Panc1 (cell line): ENCODE results near the gene PDE11A. TPM values are rescaled to one million over a fixed set of nuclear protein-coding genes. Genes with fewer than 3 reads are reported as not detected.

Experiments
- ATAC-seq: fragments of 200-7000 bp; cut with Tn5 transposase; 2 replicates; pipeline ENCODE4 v1.9.1; 2020; ENCODE audit warnings: mild to moderate bottlenecking, moderate library complexity
- BruUV-seq: library from RNA; stranded (reverse); fragments of 400-500 nt; replicated peaks from 2 replicates; lab custom pipeline; 2021; lab: Mats Ljungman, UMichigan
- CTCF ChIA-PET: fragments of 300-600 bp; sonication (Branson Sonifier 250); formaldehyde crosslinking; loops from one replicate; lab custom pipeline; 2022; ENCODE audit warnings: antibody characterized with exemption; lab: Charles Lee
- POLR2A ChIA-PET: fragments of 300-600 bp; sonication (Branson Sonifier 250); formaldehyde crosslinking; loops from one replicate; lab custom pipeline; 2022; ENCODE audit warnings: antibody characterized with exemption; lab: Charles Lee
- DNase-seq: peaks from one replicate; pipeline ENCODE4 v3.0.0-alpha.2; 2010; ENCODE audit warnings: low read depth, low spot score
- H3K27ac ChIP-seq: 2 replicates; pipeline ENCODE4 v1.5.1; 2011; ENCODE audit warnings: mild to moderate bottlenecking, low read length, inconsistent platforms
- H3K27me3 ChIP-seq: fragments of 200-500 bp; sonication (Bioruptor generic); 2 replicates; pipeline ENCODE4 v1.6.0; 2014; ENCODE audit warnings: low read length, inconsistent platforms; ENCODE audit not compliant: control insufficient read depth, insufficient read depth
- H3K36me3 ChIP-seq: fragments of 200-500 bp; sonication (Bioruptor generic); 2 replicates; pipeline ENCODE4 v1.5.1; 2014; ENCODE audit warnings: inconsistent platforms, mild to moderate bottlenecking, low read length, moderate library complexity; ENCODE audit not compliant: control insufficient read depth, insufficient read depth
- H3K4me1 ChIP-seq: 2 replicates; pipeline ENCODE4 v1.5.1; 2011; ENCODE audit warnings: inconsistent platforms, mild to moderate bottlenecking, low read length, moderate library complexity; ENCODE audit not compliant: control insufficient read depth, insufficient read depth
- H3K4me3 ChIP-seq, 2 experiments: 2 replicates each; pipeline ENCODE4 v1.5.1; 2011 to 2012; ENCODE audit warnings: low read depth in 2 of 2, low read length in 2 of 2, mild to moderate bottlenecking in 2 of 2, inconsistent platforms in 1 of 2, moderate library complexity in 1 of 2
- H3K9me3 ChIP-seq: fragments of 200-500 bp; sonication (Bioruptor generic); 2 replicates; pipeline ENCODE4 v1.5.1; 2014; ENCODE audit warnings: low read depth, mild to moderate bottlenecking, inconsistent platforms, low read length, moderate library complexity; ENCODE audit not compliant: control insufficient read depth, insufficient read depth
- CTCF ChIP-seq: fragments of 450-650 bp; IDR thresholded peaks from 2 replicates; pipeline ENCODE4 v1.5.1; 2017; ENCODE audit warnings: mild to moderate bottlenecking
- POLR2AphosphoS5 ChIP-seq: IDR thresholded peaks from 2 replicates; pipeline ENCODE4 v1.6.1; 2012; ENCODE audit warnings: mild to moderate bottlenecking, low read depth, low read length, moderate library complexity
- REST ChIP-seq, 2 experiments: IDR thresholded peaks; 2 replicates each; pipeline ENCODE4 v1.6.1; 2011 to 2012; ENCODE audit warnings: low read depth in 2 of 2, control low read depth in 1 of 2, low read length in 1 of 2, mild to moderate bottlenecking in 1 of 2, moderate library complexity in 1 of 2; ENCODE audit not compliant: insufficient read depth in 1 of 2
- SIN3A ChIP-seq: IDR thresholded peaks from 2 replicates; pipeline ENCODE4 v1.6.1; 2012; ENCODE audit warnings: low read depth, mild to moderate bottlenecking, low read length, moderate library complexity, borderline replicate concordance; ENCODE audit not compliant: insufficient read depth
- TCF7L2 ChIP-seq: IDR thresholded peaks from 2 replicates; pipeline ENCODE4 v1.6.1; 2011; ENCODE audit warnings: mild to moderate bottlenecking, low read depth, low read length, inconsistent platforms
- in situ Hi-C: cut with HindIII; loops from 2 replicates; pipeline ENCODE4 v1.10.0; 2016; ENCODE audit warnings: low sequenced_read_pairs, low pct_unique_long_range_greater_than_20kb
- intact Hi-C: fragments of 100-400 bp; cut with micrococcal nuclease; formaldehyde crosslinking; loops from one replicate; pipeline ENCODE4 v1.10.0; 2022; ENCODE audit not compliant: unreplicated experiment
- total RNA-seq: library from RNA; stranded (reverse); gene quantifications from one replicate; pipeline ENCODE4 v1.2.1, GENCODE V29; 2021; ENCODE audit not compliant: unreplicated experiment

The PDE11A gene
- total RNA-seq, 1 experiment from 2014 or later = not detected

- ChIA-PET CTCF (interaction anchor here (0.6 kb wide), 1 partner anchor 130 kb away, joined by 4 read pairs; no protein-coding TSS in a partner anchor), POLR2A (interaction anchor here (0.7 kb wide), 1 partner anchor 18 kb away, joined by 3 read pairs; no protein-coding TSS in a partner anchor)
- Histone ChIP-seq H3K27ac (no peak overlapping the region), H3K36me3 (no peaks in the 10 kb centered on the region), H3K4me3 (no peak overlapping the region), H3K27me3 (no peaks in the 10 kb centered on the region), H3K9me3 (no peaks in the 10 kb centered on the region), H3K4me1 (0 out of 2 replicates have a peak, but pooled peaks cover 4% of the 10 kb centered on the region)
- intact Hi-C loops (no loop called here), in situ Hi-C loops (no loop called here)
- no TSS peak for BruUV-seq
- TF ChIP-seq CTCF (no peak), REST (IDR thresholded peaks at IDR 0.05; ENCODE audit: insufficient read depth in 1 of 2, low read depth in 2 of 2, low read length in 1 of 2) (no peak), SIN3A (no peak), TCF7L2 (no peak), POLR2AphosphoS5 (no peak)
- ATAC-seq (no peak), DNase-seq (no peak)
These were observed 170.0 kb downstream of the PDE11A start for GRCh38 chr2:177902395-177903163.

- intact Hi-C loops = no loop called here
These were observed 172.5 kb downstream of the PDE11A start for GRCh38 chr2:177900082-177900481.

More at GRCh38 chr2:177900082-177900481, 172.5 kb downstream of the PDE11A start:
- no peaks in the 10 kb centered on the region for H3K4me1 ChIP-seq
- H3K9me3 ChIP-seq = no peaks in the 10 kb centered on the region
- no peak for ATAC-seq
- ChIA-PET POLR2A (no interaction called here), CTCF (no interaction called here)
- in situ Hi-C loops = no loop called here
- H3K36me3 ChIP-seq = no peaks in the 10 kb centered on the region
- DNase-seq = no peak
- H3K4me3 ChIP-seq = no peak overlapping the region
- BruUV-seq = no TSS peak
- no peak overlapping the region for H3K27ac ChIP-seq
- TF ChIP-seq TCF7L2 (no peak), REST (IDR thresholded peaks at IDR 0.05; ENCODE audit: insufficient read depth in 1 of 2, low read depth in 2 of 2, low read length in 1 of 2) (no peak), POLR2AphosphoS5 (no peak), CTCF (no peak), SIN3A (no peak)
- H3K27me3 ChIP-seq = no peaks in the 10 kb centered on the region
